ENCODE results near the gene RBM28. TPM values are rescaled to one million over a fixed set of nuclear protein-coding genes. Genes with fewer than 3 reads are reported as not detected.

Gene RBM28
- total and polyA plus RNA-seq, 10 of the 15 experiments (the other 5 are each of a cell fraction or from before 2014, with no cell fraction given): 14.3 to 50.4 (median 32.8) TPM

- DNase-seq (ENCODE audit: low read depth, low spot score) (no peak), FAIRE-seq (no peak), ATAC-seq (no peak)
- Histone ChIP-seq H3K27ac (ENCODE audit: control insufficient read depth, insufficient read depth) (no peak overlapping the region), H3K36me3 (ENCODE audit: control insufficient read depth in 2 of 2, insufficient read depth in 2 of 2, low read length in 1 of 2) (no peaks in the 10 kb centered on the region), H4K20me1 (ENCODE audit: control insufficient read depth, insufficient read depth) (no peaks in the 10 kb centered on the region), H3K4me1 (ENCODE audit: control insufficient read depth, insufficient read depth, low read length) (no peaks in the 10 kb centered on the region), H3K4me3 (no peak overlapping the region), H3K9me3 (replicated peaks; ENCODE audit: control insufficient read depth, insufficient read depth, low read length) (no peaks in the 10 kb centered on the region), H3K4me2 (ENCODE audit: control insufficient read depth, insufficient read depth) (no peak overlapping the region), H2AFZ (ENCODE audit: control insufficient read depth, low read depth, low read length) (no peak overlapping the region), H3K79me2 (ENCODE audit: control insufficient read depth, insufficient read depth, low read length) (no peaks in the 10 kb centered on the region), H3K9ac (ENCODE audit: control insufficient read depth, insufficient read depth, low read length) (no peak overlapping the region), H3K27me3 (replicated peaks in 1 of 2; ENCODE audit: control insufficient read depth in 2 of 2, insufficient read depth in 2 of 2, low read length in 1 of 2) (peaks cover 18 to 35% of the 10 kb centered on the region in 2 experiments)
- WGBS (ENCODE audit: insufficient coverage, insufficient replicate concordance, low lambda C conversion rate, missing lambda C conversion rate): 69% methylated on average over 6 of the region's 6 CpGs
- RAD21 ChIA-PET (ENCODE audit: unreplicated experiment): no interaction called here
- CTCF ChIA-PET: interaction anchor here (1.1 kb wide), 1 partner anchor 15 kb away, joined by 3 read pairs; no protein-coding TSS in a partner anchor
- no TSS peak for BruUV-seq (replicated peaks)
- TF ChIP-seq CBX3 (IDR thresholded peaks at IDR 0.05; ENCODE audit: borderline replicate concordance, low read depth): no peak
- POLR2A ChIA-PET: no interaction called here
- in situ Hi-C loops (cut with MboI): no loop called here
- intact Hi-C loops (cut with micrococcal nuclease; ENCODE audit: unreplicated experiment): no loop called here
- SMC1A ChIA-PET (ENCODE audit: uncharacterized antibody, unreplicated experiment): no interaction called here
These were observed 19.6 kb upstream of the RBM28 start for GRCh38 chr7:128363261-128363721.

GRCh38 chr7:128362670-128363069 lies 19.0 kb upstream of the RBM28 start:
- no peaks in the 10 kb centered on the region for H3K79me2 ChIP-seq (ENCODE audit: control insufficient read depth, insufficient read depth, low read length)
- RAD21 ChIA-PET (ENCODE audit: unreplicated experiment): no interaction called here
- no peak overlapping the region for H3K27ac ChIP-seq (ENCODE audit: control insufficient read depth, insufficient read depth)
- H4K20me1 ChIP-seq (ENCODE audit: control insufficient read depth, insufficient read depth): no peaks in the 10 kb centered on the region
- no peak overlapping the region for H3K4me2 ChIP-seq (ENCODE audit: control insufficient read depth, insufficient read depth)
- H3K9me3 ChIP-seq (replicated peaks; ENCODE audit: control insufficient read depth, insufficient read depth, low read length): no peaks in the 10 kb centered on the region
- ATAC-seq (no peak), DNase-seq (ENCODE audit: low read depth, low spot score) (no peak), FAIRE-seq (no peak)
- H3K4me3 ChIP-seq: no peak overlapping the region
- POLR2A ChIA-PET: no interaction called here
- peaks cover 18 to 35% of the 10 kb centered on the region in 2 experiments for H3K27me3 ChIP-seq (replicated peaks in 1 of 2; ENCODE audit: control insufficient read depth in 2 of 2, insufficient read depth in 2 of 2, low read length in 1 of 2)
- SMC1A ChIA-PET (ENCODE audit: uncharacterized antibody, unreplicated experiment): interaction anchor here (0.8 kb wide), 1 partner anchor 15 kb away, joined by 3 read pairs; no protein-coding TSS in a partner anchor
- in situ Hi-C loops (cut with MboI): no loop called here
- no peak overlapping the region for H3K9ac ChIP-seq (ENCODE audit: control insufficient read depth, insufficient read depth, low read length)
- no TSS peak for BruUV-seq (replicated peaks)
- 35% methylated on average over 4 of the region's 4 CpGs for WGBS (ENCODE audit: insufficient coverage, insufficient replicate concordance, low lambda C conversion rate, missing lambda C conversion rate)
- H3K4me1 ChIP-seq (ENCODE audit: control insufficient read depth, insufficient read depth, low read length): no peaks in the 10 kb centered on the region
- CTCF ChIA-PET: interaction anchor here (1.1 kb wide), 1 partner anchor 16 kb away, joined by 3 read pairs; no protein-coding TSS in a partner anchor
- intact Hi-C loops (cut with micrococcal nuclease; ENCODE audit: unreplicated experiment): no loop called here
- TF ChIP-seq YBX1 (IDR thresholded peaks at IDR 0.05) (no peak), SREBF1 (IDR thresholded peaks at IDR 0.05; ENCODE audit: low read length) (no peak), EP300 (IDR thresholded peaks at IDR 0.05; ENCODE audit: borderline replicate concordance in 1 of 2, control insufficient read depth in 1 of 2, low read depth in 2 of 2, low read length in 2 of 2) (no peak), PKNOX1 (IDR thresholded peaks at IDR 0.05) (no peak), ZNF274 (IDR thresholded peaks at IDR 0.05; ENCODE audit: insufficient read depth, insufficient read length) (no peak), CUX1 (IDR thresholded peaks at IDR 0.05; ENCODE audit: insufficient replicate concordance, low read depth, low read length) (no peak), SPI1 (IDR thresholded peaks at IDR 0.05; ENCODE audit: borderline replicate concordance, insufficient read depth, low read depth, low read length) (no peak)
- no peak overlapping the region for H2AFZ ChIP-seq (ENCODE audit: control insufficient read depth, low read depth, low read length)
- H3K36me3 ChIP-seq (ENCODE audit: control insufficient read depth in 2 of 2, insufficient read depth in 2 of 2, low read length in 1 of 2): no peaks in the 10 kb centered on the region
